K562 (cell line): Measurements from ENCODE around the gene SLC13A3. TPM values are rescaled to one million over a fixed set of nuclear protein-coding genes. Genes with fewer than 3 reads are reported as not detected.

ENCODE experiments used
- CEBPB ChIP-seq: fragments of 450-650 bp; IDR thresholded peaks from 2 replicates; pipeline ENCODE4 v1.6.1; 2016; ENCODE audit warnings: missing genetic modification characterization, missing compliant biosample characterization
- CEBPG ChIP-seq, 3 experiments: fragments of 200-800 bp in 1 of 3; sonication (Bioruptor generic) in 1 of 3; sonication (generic) in 1 of 3; formaldehyde crosslinking in 1 of 3; IDR thresholded peaks in 2 of 3; conservative IDR thresholded peaks in 1 of 3; 2 replicates each; pipeline versions ENCODE4 v1.6.1 to v1.8.0; 2016 to 2022; ENCODE audit warnings: missing compliant biosample characterization in 2 of 3, missing genetic modification characterization in 2 of 3, mild to moderate bottlenecking in 1 of 3, missing genetic modification reagents in 1 of 3
- E2F1 ChIP-seq: sonication (generic); formaldehyde crosslinking; IDR thresholded peaks from 2 replicates; pipeline ENCODE4 v1.8.1; 2023; ENCODE audit warnings: mild to moderate bottlenecking, missing genetic modification reagents, moderate library complexity
- FOSL1 ChIP-seq: fragments of 200-800 bp; sonication (Bioruptor generic); conservative IDR thresholded peaks from 2 replicates; pipeline ENCODE4 v1.6.1; 2016; ENCODE audit warnings: missing genetic modification characterization, missing compliant biosample characterization
- HDAC2 ChIP-seq: fragments of 450-650 bp; IDR thresholded peaks from 2 replicates; pipeline ENCODE4 v1.6.1; 2016; ENCODE audit warnings: mild to moderate bottlenecking
- NBN ChIP-seq: fragments of 450-650 bp; IDR thresholded peaks from 2 replicates; pipeline ENCODE4 v1.6.1; 2016; ENCODE audit warnings: low read depth, mild to moderate bottlenecking
- POLR2H ChIP-seq: IDR thresholded peaks from 2 replicates; pipeline ENCODE4 v1.6.1; 2016; ENCODE audit warnings: missing genetic modification characterization, low read depth, mild to moderate bottlenecking, control low read depth, missing compliant biosample characterization, moderate library complexity
- PRDM10 ChIP-seq: fragments of 450-650 bp; IDR thresholded peaks from 2 replicates; pipeline ENCODE4 v1.6.1; 2018; ENCODE audit not compliant: partially characterized antibody
- SMARCA5 ChIP-seq: fragments of 450-650 bp; IDR thresholded peaks from 2 replicates; pipeline ENCODE4 v1.6.1; 2016
- ZNF23 ChIP-seq: fragments of 250-450 bp; sonication (Bioruptor Pico); IDR thresholded peaks from 2 replicates; pipeline ENCODE4 v1.4.0; 2020; ENCODE audit warnings: mild to moderate bottlenecking
- ZNF395 ChIP-seq: fragments of 200-800 bp; sonication (Bioruptor generic); IDR thresholded peaks from 2 replicates; pipeline ENCODE4 v1.6.1; 2017; ENCODE audit warnings: missing genetic modification characterization, missing compliant biosample characterization
- ZNF592 ChIP-seq: fragments of 450-650 bp; IDR thresholded peaks from 2 replicates; pipeline ENCODE4 v1.6.1; 2017; ENCODE audit warnings: antibody characterized with exemption, mild to moderate bottlenecking
- polyA plus RNA-seq, 8 experiments: library from polyadenylated mRNA; depleted of rRNA in 4 of 8; stranded (reverse) in 5 of 8; unstranded in 3 of 8; fragments of >200 nt; fragmentation: Nextera tagmentation in 2 of 8; fragmentation: Illumina TruSeq in 1 of 8; extraction: Ambion mirVana in 2 of 8; extraction: Trizol in 1 of 8; gene quantifications; 2 replicates each; pipeline versions ENCODE4 v1.2.1 to v1.2.3, GENCODE V29; 2011 to 2014; ENCODE audit warnings: inconsistent platforms in 1 of 8, missing spikeins in 1 of 8
- total RNA-seq, 7 experiments: library from RNA; depleted of rRNA in 6 of 7; stranded (reverse); fragments of >200 nt in 6 of 7; fragmentation: Illumina TruSeq in 2 of 7; extraction: Trizol in 2 of 7; gene quantifications; 2 replicates each; pipeline versions ENCODE4 v1.2.1 to v1.2.3, GENCODE V29; 2011 to 2021; ENCODE audit warnings: low replicate concordance in 1 of 7

SLC13A3 gene
- total and polyA plus RNA-seq, 9 of the 15 experiments (the other 6 are each of a cell fraction or from before 2014, with no cell fraction given), result 5.5 to 16.4 (median 8.5) TPM

GRCh38 chr20:46690219-46691106 is 39.2 kb upstream of the SLC13A3 start (continued):
- TF ChIP-seq ZNF592, result 0 out of 2 replicates have a peak, but pooled peaks have one; percentile 30
- 0 out of 2 replicates have a peak, but pooled peaks have one; percentile 51 for TF ChIP-seq ZNF395 (CRISPR knock-in tag)
- 0 out of 2 replicates have a peak, but pooled peaks have one; percentile 18 for TF ChIP-seq CEBPB (tag)
- no peak for TF ChIP-seq CEBPG (CRISPR knock-in tag; IDR thresholded peaks at IDR 0.05)
- peak; percentile 21 to 32; a peak in 2 of 4 replicates for TF ChIP-seq CEBPG (tag; conservative IDR thresholded peaks at IDR 0.05 in 1 of 2, IDR thresholded peaks at IDR 0.05 in 1 of 2)
- 0 out of 2 replicates have a peak, but pooled peaks have one; percentile 13 for TF ChIP-seq NBN
- TF ChIP-seq SMARCA5, result no peak
- 0 out of 2 replicates have a peak, but pooled peaks have one; percentile 14 for TF ChIP-seq FOSL1 (tag)
- TF ChIP-seq HDAC2, result 0 out of 2 replicates have a peak, but pooled peaks have one; percentile 16
- peak; percentile 52; the same call in 1 of the 2 replicates for TF ChIP-seq POLR2H (tag)
- no peak for TF ChIP-seq ZNF23 (CRISPR knock-in tag)
- peak; percentile 86 for TF ChIP-seq PRDM10
- no peak for TF ChIP-seq E2F1 (CRISPR knock-in tag)
